NCI-H2227 (cell line): ENCODE results near the gene IL17RE.

ENCODE experiments used
- DNase-seq: peaks from one replicate; lab custom pipeline; 2025; ENCODE audit not compliant: unreplicated experiment; lab: John Stamatoyannopoulos, UW

IL17RE gene

GRCh38 chr3:9903238-9903624 is 583 bp downstream of the IL17RE start:
- no peak for DNase-seq

GRCh38 chr3:9903904-9904303 is 1.3 kb downstream of the IL17RE start:
- no peak for DNase-seq

- DNase-seq, result no peak
Measured at GRCh38 chr3:9906480-9906879, 3.8 kb downstream of the IL17RE start.

- DNase-seq, result no peak
Measured at GRCh38 chr3:9908286-9908685, 5.6 kb downstream of the IL17RE start.

- DNase-seq, result no peak
Measured at GRCh38 chr3:9909221-9910013, 6.8 kb downstream of the IL17RE start.

- no peak for DNase-seq
Measured at GRCh38 chr3:9911863-9912262, 9.2 kb downstream of the IL17RE start.

- no peak for DNase-seq
Measured at GRCh38 chr3:9912294-9912935, 9.8 kb downstream of the IL17RE start.

- no peak for DNase-seq
Measured at GRCh38 chr3:9913601-9914000, 11.0 kb downstream of the IL17RE start.

- DNase-seq, result no peak
Measured at GRCh38 chr3:9914011-9914410, 11.4 kb downstream of the IL17RE start.

GRCh38 chr3:9914559-9915253 is 12.1 kb downstream of the IL17RE start:
- DNase-seq, result no peak

GRCh38 chr3:9915254-9916141 is 12.8 kb downstream of the IL17RE start:
- peak; percentile 52 for DNase-seq

GRCh38 chr3:9916346-9916733 is 13.7 kb downstream of the IL17RE start:
- no peak for DNase-seq

- peak; percentile 69 for DNase-seq
Measured at GRCh38 chr3:9916734-9917680, 14.4 kb downstream of the IL17RE start, which contains the start of gene IL17RC. Gene IL17RC, plus strand, starts transcription at chr3:9917098. Its CDS starts 218 bp downstream, at chr3:9917316.

GRCh38 chr3:9917820-9918219 is 15.2 kb downstream of the IL17RE start:
- DNase-seq, result no peak

GRCh38 chr3:9918261-9919038 is 15.8 kb downstream of the IL17RE start:
- no peak for DNase-seq

GRCh38 chr3:9928158-9928557 is 25.5 kb downstream of the IL17RE start:
- no peak for DNase-seq

- DNase-seq, result no peak
Measured at GRCh38 chr3:9930804-9931418, 28.3 kb downstream of the IL17RE start.

GRCh38 chr3:9932535-9932842 is 29.8 kb downstream of the IL17RE start:
- no peak for DNase-seq
